GM23338 (cell line): ENCODE results near the gene MRPL23. TPM values are rescaled to one million over a fixed set of nuclear protein-coding genes. Genes with fewer than 3 reads are reported as not detected.

ENCODE experiments used
- ATAC-seq: fragments of 200-7000 bp; cut with Tn5 transposase; 3 replicates; pipeline ENCODE4 v1.9.1; 2020
- DNase-seq: peaks from one replicate; pipeline ENCODE4 v3.0.0-alpha.2; 2015; ENCODE audit warnings: low spot score
- H2AFZ ChIP-seq: fragments of 200-600 bp; sonication (generic); 2 replicates; pipeline ENCODE4 v1.8.0; 2016; ENCODE audit warnings: antibody characterized with exemption, mild to moderate bottlenecking, moderate library complexity
- H3F3A ChIP-seq: fragments of 200-600 bp; sonication (generic); replicated peaks from 2 replicates; pipeline ENCODE4 v1.8.0; 2017; ENCODE audit warnings: antibody characterized with exemption, mixed run types, low read depth
- H3K27ac ChIP-seq: fragments of 200-600 bp; sonication (generic); 2 replicates; pipeline ENCODE4 v1.6.1; 2016; ENCODE audit warnings: low read depth
- H3K27me3 ChIP-seq: fragments of 200-600 bp; sonication (generic); 2 replicates; pipeline ENCODE4 v1.8.0; 2016; ENCODE audit warnings: mild to moderate bottlenecking, mixed run types, moderate library complexity; ENCODE audit not compliant: insufficient read depth
- H3K36me3 ChIP-seq: fragments of 200-600 bp; sonication (generic); 2 replicates; pipeline ENCODE4 v1.8.0; 2016; ENCODE audit warnings: mild to moderate bottlenecking; ENCODE audit not compliant: insufficient read depth
- H3K4me1 ChIP-seq: fragments of 200-600 bp; sonication (generic); 2 replicates; pipeline ENCODE4 v1.8.0; 2016; ENCODE audit warnings: mild to moderate bottlenecking, moderate library complexity; ENCODE audit not compliant: insufficient read depth
- H3K4me2 ChIP-seq: fragments of 200-600 bp; sonication (generic); 2 replicates; pipeline ENCODE4 v1.7.1; 2017; ENCODE audit warnings: mixed run types
- H3K4me3 ChIP-seq: fragments of 200-600 bp; sonication (generic); 2 replicates; pipeline ENCODE4 v1.6.1; 2016; ENCODE audit warnings: mixed run types
- H3K79me2 ChIP-seq: fragments of 200-600 bp; sonication (generic); replicated peaks from 2 replicates; pipeline ENCODE4 v1.8.0; 2017; ENCODE audit warnings: mild to moderate bottlenecking; ENCODE audit not compliant: insufficient read depth
- H3K9me2 ChIP-seq: fragments of 200-600 bp; sonication (generic); 2 replicates; pipeline ENCODE4 v1.8.0; 2017; ENCODE audit not compliant: insufficient read depth
- H4K20me1 ChIP-seq: fragments of 200-600 bp; sonication (generic); replicated peaks from 2 replicates; pipeline ENCODE4 v1.8.0; 2017; ENCODE audit warnings: mild to moderate bottlenecking; ENCODE audit not compliant: insufficient read depth
- H3K27ac Mint-ChIP-seq: 2 replicates; pipeline ENCODE4 v1.8.0; 2020; ENCODE audit warnings: inconsistent platforms, mild to moderate bottlenecking, moderate library complexity, mixed read lengths
- H3K27me3 Mint-ChIP-seq: 3 replicates; pipeline ENCODE4 v1.8.0; 2022; ENCODE audit warnings: low read depth, mild to moderate bottlenecking, moderate library complexity, mixed read lengths, inconsistent platforms; ENCODE audit not compliant: insufficient read depth, poor library complexity
- H3K36me3 Mint-ChIP-seq: 3 replicates; pipeline ENCODE4 v1.8.0; 2021; ENCODE audit warnings: low read depth, mild to moderate bottlenecking, inconsistent platforms, moderate library complexity, mixed read lengths
- H3K4me1 Mint-ChIP-seq: 3 replicates; pipeline ENCODE4 v1.8.0; 2020; ENCODE audit warnings: mild to moderate bottlenecking, inconsistent platforms, mixed read lengths
- H3K4me3 Mint-ChIP-seq: 3 replicates; pipeline ENCODE4 v1.8.0; 2021; ENCODE audit warnings: moderate library complexity, mild to moderate bottlenecking, inconsistent platforms, mixed read lengths
- H3K9me3 Mint-ChIP-seq: 3 replicates; pipeline ENCODE4 v1.8.0; 2020; ENCODE audit warnings: moderate library complexity, mild to moderate bottlenecking, inconsistent platforms, mixed read lengths
- CTCF ChIP-seq, 2 experiments: fragments of 200-600 bp in 1 of 2; sonication (generic) in 1 of 2; conservative IDR thresholded peaks; 2 replicates each; pipeline versions ENCODE4 v1.5.1 to v1.6.1; 2016 to 2017; ENCODE audit warnings: antibody characterized with exemption in 2 of 2, low read depth in 2 of 2, mild to moderate bottlenecking in 2 of 2, moderate library complexity in 1 of 2
- ETS1 ChIP-seq: IDR thresholded peaks from 2 replicates; pipeline ENCODE4 v1.6.1; 2016; ENCODE audit warnings: antibody characterized with exemption
- EZH2 ChIP-seq: fragments of 200-600 bp; sonication (generic); IDR thresholded peaks from one replicate; pipeline ENCODE4 v1.8.0; 2017; ENCODE audit warnings: antibody characterized with exemption, mild to moderate bottlenecking, low read depth; ENCODE audit not compliant: unreplicated experiment
- EZH2phosphoT487 ChIP-seq: fragments of 200-600 bp; sonication (generic); IDR thresholded peaks from one replicate; pipeline ENCODE4 v1.8.1; 2018; ENCODE audit warnings: antibody characterized with exemption; ENCODE audit not compliant: unreplicated experiment
- JUNB ChIP-seq: IDR thresholded peaks from one replicate; pipeline ENCODE4 v1.6.1; 2016; ENCODE audit warnings: antibody characterized with exemption; ENCODE audit not compliant: unreplicated experiment
- NANOG ChIP-seq: IDR thresholded peaks from 2 replicates; pipeline ENCODE4 v1.6.1; 2016; ENCODE audit warnings: antibody characterized with exemption, borderline replicate concordance
- REST ChIP-seq: IDR thresholded peaks from one replicate; pipeline ENCODE4 v1.6.1; 2018; ENCODE audit warnings: antibody characterized with exemption; ENCODE audit not compliant: unreplicated experiment
- STAT1 ChIP-seq: IDR thresholded peaks from one replicate; pipeline ENCODE4 v1.6.1; 2016; ENCODE audit warnings: antibody characterized with exemption; ENCODE audit not compliant: unreplicated experiment
- polyA plus RNA-seq: library from polyadenylated mRNA; unstranded; fragments of >200 nt; fragmentation: Nextera tagmentation; extraction: Ambion mirVana; gene quantifications from 2 replicates; pipeline ENCODE4 v1.2.1, GENCODE V29; 2016
- total RNA-seq: library from RNA; depleted of rRNA; stranded (reverse); fragments of >200 nt; shearing (Covaris generic); gene quantifications from 2 replicates; pipeline ENCODE4 v1.2.3, GENCODE V29; 2014

MRPL23 gene
- total and polyA plus RNA-seq, 2 experiments from 2014 or later = 84.7 to 91.5 TPM

- Mint-ChIP-seq H3K4me3 (no peak overlapping the region), H3K36me3 (no peaks in the 10 kb centered on the region), H3K9me3 (no peaks in the 10 kb centered on the region), H3K27me3 (no peaks in the 10 kb centered on the region), H3K27ac (no peak overlapping the region), H3K4me1 (no peaks in the 10 kb centered on the region)
- no peak overlapping the region for H2AFZ ChIP-seq
- no peaks in the 10 kb centered on the region for H3K79me2 ChIP-seq
- H3F3A ChIP-seq = no peaks in the 10 kb centered on the region
- no peak overlapping the region for H3K4me2 ChIP-seq
- no peak overlapping the region for H3K27ac ChIP-seq
- no peaks in the 10 kb centered on the region for H3K9me2 ChIP-seq
- no peak for TF ChIP-seq CTCF (conservative IDR thresholded peaks at IDR 0.05; ENCODE audit: low read depth in 2 of 2)
- no peak for TF ChIP-seq EZH2
- no peak for TF ChIP-seq EZH2phosphoT487
- no peaks in the 10 kb centered on the region for H3K36me3 ChIP-seq
- DNase-seq (no peak), ATAC-seq (no peak)
- no peak overlapping the region for H3K4me3 ChIP-seq
- no peaks in the 10 kb centered on the region for H4K20me1 ChIP-seq
- no peaks in the 10 kb centered on the region for H3K4me1 ChIP-seq
- no peaks in the 10 kb centered on the region for H3K27me3 ChIP-seq
Observed at GRCh38 chr11:1966531-1966930, 19.4 kb downstream of the MRPL23 start.

GRCh38 chr11:1967641-1968225, 20.6 kb downstream of the MRPL23 start:
- Histone ChIP-seq H3K4me3 (no peak overlapping the region), H3K79me2 (no peaks in the 10 kb centered on the region), H3K4me2 (no peak overlapping the region), H3K9me2 (no peaks in the 10 kb centered on the region), H3K27ac (no peak overlapping the region), H3K27me3 (no peaks in the 10 kb centered on the region), H4K20me1 (no peaks in the 10 kb centered on the region), H2AFZ (no peak overlapping the region), H3F3A (no peaks in the 10 kb centered on the region), H3K4me1 (no peaks in the 10 kb centered on the region), H3K36me3 (no peaks in the 10 kb centered on the region)
- no peak for ATAC-seq
- no peaks in the 10 kb centered on the region for H3K27me3 Mint-ChIP-seq
- H3K9me3 Mint-ChIP-seq = no peaks in the 10 kb centered on the region
- no peak overlapping the region for H3K27ac Mint-ChIP-seq
- DNase-seq = no peak
- no peaks in the 10 kb centered on the region for H3K4me1 Mint-ChIP-seq
- no peak overlapping the region for H3K4me3 Mint-ChIP-seq
- no peak for TF ChIP-seq NANOG
- no peak for TF ChIP-seq ETS1
- TF ChIP-seq REST = no peak
- TF ChIP-seq STAT1 = no peak
- TF ChIP-seq JUNB = no peak
- H3K36me3 Mint-ChIP-seq = no peaks in the 10 kb centered on the region
